Psoas muscle (tissue), 8 donors: ENCODE measurements around the gene GPAM. TPM values are rescaled to one million over a fixed set of nuclear protein-coding genes. Genes with fewer than 3 reads are reported as not detected.
"Not testable (repeated sequence)": the region's sequence is repeated elsewhere in the genome, so short reads cannot be mapped to it uniquely, and the experiment has no call there.

Experiments used
- ATAC-seq, 4 donors: fragments of 200-7000 bp; cut with Tn5 transposase; one replicate each; pipeline ENCODE4 v1.9.1; 2020; ENCODE audit warnings: moderate library complexity in 3 of 4, mild to moderate bottlenecking in 2 of 4
- DNase-seq, 2 donors: peaks; one replicate each; pipeline ENCODE4 v3.0.0-alpha.2; 2020
- H3K27ac ChIP-seq: fragments of 200-600 bp; one replicate; pipeline ENCODE4 v1.8.0; 2022
- H3K27me3 ChIP-seq, 3 donors: fragments of 200-600 bp in 1 of 3; one replicate each; pipeline versions ENCODE4 v1.6.1 to v1.8.0; 2013 to 2022; ENCODE audit warnings: low read length in 2 of 3, mild to moderate bottlenecking in 2 of 3, moderate library complexity in 1 of 3; ENCODE audit not compliant: insufficient read depth in 3 of 3
- H3K36me3 ChIP-seq, 2 donors: fragments of 200-600 bp in 1 of 2; one replicate each; pipeline versions ENCODE4 v1.6.1 to v1.8.0; 2013 to 2022; ENCODE audit warnings: low read depth in 1 of 2, mild to moderate bottlenecking in 1 of 2, moderate library complexity in 1 of 2; ENCODE audit not compliant: insufficient read depth in 1 of 2
- H3K4me1 ChIP-seq: fragments of 200-600 bp; one replicate; pipeline ENCODE4 v1.8.0; 2022
- H3K4me3 ChIP-seq: fragments of 200-600 bp; one replicate; pipeline ENCODE4 v1.8.0; 2022; ENCODE audit warnings: mild to moderate bottlenecking
- H3K9me3 ChIP-seq: fragments of 200-600 bp; one replicate; pipeline ENCODE4 v1.8.0; 2022
- WGBS, 3 donors: extraction: QIAGEN DNeasy Blood & Tissue Kit; methylation state at CpG; one replicate each; pipeline versions ENCODE4 v1.1.6 to v1.1.7; 2013; 5-methylcytosine and 5-hydroxymethylcytosine counted together
- intact Hi-C, 2 donors: fragments of 100-400 bp; cut with DNase I; formaldehyde crosslinking; loops; one replicate each; pipeline versions ENCODE4 v1.11.0 to v1.14.2; 2022
- polyA plus RNA-seq, 3 donors: library from polyadenylated mRNA; stranded (reverse); fragments of 200-250 nt; gene quantifications; one replicate each; pipeline ENCODE4 v1.2.3, GENCODE V29; 2013
- total RNA-seq, 4 donors: library from RNA; stranded (reverse); fragmentation: NEBNext Ultra II Directional in 2 of 4; extraction: Animal tissue kit (Norgen Biotek cat#: 25700) in 2 of 4; gene quantifications; one replicate each; pipeline versions ENCODE4 v1.2.1 to v1.2.4, GENCODE V29; 2021 to 2023
- TF ChIP-seq, protein P1 (sequence below): fragments of 200-600 bp; IDR thresholded peaks from one replicate; pipeline ENCODE4 v1.8.0; 2022; ENCODE audit warnings: antibody characterized with exemption
- donor health status: healthy with polysubstance abuse.
- donor health status: DM: no; HTN: no; CAD: no; lungs with moderate emphysema.
- donor health status: Bipolar disorder and iron deficiency.
- donor health status: healthy.
- donor health status: DM: yes; HTN: yes; CAD: no.
- donor health status: DM: no; HTN: no; CAD: no.
- donor health status: DM: no; HTN: no; CAD: no.
- donor health status: DM: yes; HTN: yes; CAD: no.

The GPAM gene
- total and polyA plus RNA-seq, 7 donors, result 3.2 to 20.1 (median 11.9) TPM

DNA sequence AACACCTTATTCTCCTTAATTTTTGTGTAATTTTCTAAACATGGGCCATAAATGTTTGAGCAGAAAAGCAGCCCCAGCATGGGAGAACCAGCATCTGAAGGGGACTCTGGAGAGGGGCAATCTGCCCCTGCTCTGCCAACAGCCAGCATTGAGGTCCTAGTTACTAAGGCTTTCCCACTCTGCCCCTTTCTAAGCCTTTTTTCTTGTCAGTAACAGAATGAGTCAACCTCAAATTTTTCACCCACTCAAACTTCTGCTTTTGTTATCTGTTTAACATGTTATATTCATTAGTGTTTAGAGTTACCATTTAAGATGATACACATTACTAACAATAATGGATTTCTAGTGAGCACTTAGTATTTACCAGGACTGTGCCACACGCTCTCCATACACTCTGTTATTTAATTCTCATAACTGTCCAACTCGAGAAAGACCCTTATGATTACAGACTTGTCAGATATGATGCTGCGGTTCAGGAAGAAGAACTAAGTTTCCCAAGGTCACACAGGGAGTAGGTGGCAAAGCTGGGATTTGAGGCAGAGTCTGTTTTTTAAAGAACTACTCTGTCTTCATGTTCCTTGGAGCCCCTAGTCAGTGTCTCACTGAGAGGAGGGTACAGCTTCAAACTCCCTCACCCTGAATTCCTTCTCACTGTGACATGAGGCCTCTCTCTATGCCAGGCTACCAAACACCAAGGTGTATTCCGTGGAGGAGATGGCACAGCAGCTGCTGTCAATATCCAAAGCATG lies 19.9 kb upstream of the GPAM start:
- WGBS, 3 donors, result 74 to 87% (median 77%) methylated on average over 4 of the region's 4 CpGs
- ATAC-seq (no peak), DNase-seq (no peak)
- TF ChIP-seq, protein P1, sequence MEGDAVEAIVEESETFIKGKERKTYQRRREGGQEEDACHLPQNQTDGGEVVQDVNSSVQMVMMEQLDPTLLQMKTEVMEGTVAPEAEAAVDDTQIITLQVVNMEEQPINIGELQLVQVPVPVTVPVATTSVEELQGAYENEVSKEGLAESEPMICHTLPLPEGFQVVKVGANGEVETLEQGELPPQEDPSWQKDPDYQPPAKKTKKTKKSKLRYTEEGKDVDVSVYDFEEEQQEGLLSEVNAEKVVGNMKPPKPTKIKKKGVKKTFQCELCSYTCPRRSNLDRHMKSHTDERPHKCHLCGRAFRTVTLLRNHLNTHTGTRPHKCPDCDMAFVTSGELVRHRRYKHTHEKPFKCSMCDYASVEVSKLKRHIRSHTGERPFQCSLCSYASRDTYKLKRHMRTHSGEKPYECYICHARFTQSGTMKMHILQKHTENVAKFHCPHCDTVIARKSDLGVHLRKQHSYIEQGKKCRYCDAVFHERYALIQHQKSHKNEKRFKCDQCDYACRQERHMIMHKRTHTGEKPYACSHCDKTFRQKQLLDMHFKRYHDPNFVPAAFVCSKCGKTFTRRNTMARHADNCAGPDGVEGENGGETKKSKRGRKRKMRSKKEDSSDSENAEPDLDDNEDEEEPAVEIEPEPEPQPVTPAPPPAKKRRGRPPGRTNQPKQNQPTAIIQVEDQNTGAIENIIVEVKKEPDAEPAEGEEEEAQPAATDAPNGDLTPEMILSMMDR, result no peak
- H3K4me3 ChIP-seq, result no peak overlapping the region
- intact Hi-C loops, result loop anchor here in 1 of 2 donors (5.0 kb wide), 1 partner anchor 99 kb away; no protein-coding TSS in a partner anchor
- H3K9me3 ChIP-seq, result no peaks in the 10 kb centered on the region
- no peaks in the 10 kb centered on the region for H3K27me3 ChIP-seq
- H3K27ac ChIP-seq, result no peak overlapping the region
- peaks cover 11% of the 10 kb centered on the region for H3K4me1 ChIP-seq
- no peaks in the 10 kb centered on the region for H3K36me3 ChIP-seq

DNA sequence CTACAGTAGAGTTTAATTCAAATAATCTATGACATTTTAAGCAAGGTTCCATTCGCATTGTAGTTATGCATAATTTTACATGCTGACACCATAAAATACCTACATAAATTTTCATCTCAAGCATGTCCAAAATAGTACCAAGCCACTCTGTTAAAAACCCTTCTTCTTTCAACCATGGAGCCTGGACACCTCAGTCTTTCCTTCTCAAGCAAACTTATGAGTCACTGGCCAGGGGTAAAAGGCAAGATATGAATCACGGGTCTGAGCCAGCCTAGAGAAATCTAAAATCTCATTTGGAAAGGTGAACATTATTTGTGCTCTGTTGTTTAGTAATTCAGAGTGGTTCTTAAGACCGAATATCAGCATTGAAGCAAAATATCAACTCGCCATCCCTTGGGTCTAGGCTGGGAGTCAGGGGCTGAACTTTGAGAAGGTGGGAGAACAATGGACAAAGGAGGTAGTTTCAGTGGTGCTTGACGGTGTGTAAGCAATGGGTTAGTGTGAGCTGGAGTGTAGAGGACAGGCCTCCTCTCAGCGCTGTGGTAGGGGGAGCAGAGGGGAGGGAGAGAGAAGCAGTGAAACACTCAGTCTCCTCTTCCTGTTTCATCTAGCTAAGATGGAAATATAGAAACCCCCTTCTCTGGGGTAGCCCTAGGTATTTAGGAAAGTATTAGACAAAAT lies 19.1 kb upstream of the GPAM start:
- DNase-seq, result no peak
- Histone ChIP-seq H3K27ac (no peak overlapping the region), H3K4me3 (no peak overlapping the region), H3K27me3 (no peaks in the 10 kb centered on the region), H3K9me3 (no peaks in the 10 kb centered on the region), H3K36me3 (no peaks in the 10 kb centered on the region), H3K4me1 (peaks cover 11% of the 10 kb centered on the region)
- WGBS, 3 donors, result 81 to 84% (median 81%) methylated on average over 6 of the region's 6 CpGs
- TF ChIP-seq, protein P1, result no peak
- intact Hi-C loops, result loop anchor here in 1 of 2 donors (5.0 kb wide), 1 partner anchor 100 kb away; no protein-coding TSS in a partner anchor
- ATAC-seq, result no peak

DNA sequence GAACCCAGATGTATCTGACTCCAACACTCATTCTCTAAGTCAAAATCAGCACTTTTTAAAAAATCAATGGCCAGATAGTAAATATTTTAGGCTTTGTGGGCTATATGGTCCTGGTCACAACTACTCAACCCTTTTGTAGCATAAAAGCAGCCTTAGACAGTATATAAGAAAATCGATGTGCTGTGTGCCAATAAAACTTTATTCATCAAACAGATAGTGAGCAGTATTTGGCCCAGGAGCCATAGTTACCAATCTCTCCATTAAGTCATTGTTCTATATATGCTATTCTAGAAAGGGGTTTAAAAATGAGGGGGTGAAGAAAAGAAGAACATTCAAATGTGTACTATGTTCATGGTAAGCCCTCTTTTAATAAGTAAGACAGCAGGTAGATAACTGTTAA lies 18.5 kb upstream of the GPAM start:
- WGBS, 3 donors, result 85 to 91% (median 89%) methylated on average over 1 of the region's 1 CpG
- no peak for DNase-seq
- H3K4me3 ChIP-seq, result no peak overlapping the region
- TF ChIP-seq, protein P1, result no peak
- no peak for ATAC-seq
- H3K36me3 ChIP-seq, result no peaks in the 10 kb centered on the region
- intact Hi-C loops, result loop anchor here in 1 of 2 donors (5.0 kb wide), 1 partner anchor 100 kb away; no protein-coding TSS in a partner anchor
- H3K27me3 ChIP-seq, result no peaks in the 10 kb centered on the region
- peaks cover 11% of the 10 kb centered on the region for H3K4me1 ChIP-seq
- H3K27ac ChIP-seq, result no peak overlapping the region
- H3K9me3 ChIP-seq, result no peaks in the 10 kb centered on the region

DNA sequence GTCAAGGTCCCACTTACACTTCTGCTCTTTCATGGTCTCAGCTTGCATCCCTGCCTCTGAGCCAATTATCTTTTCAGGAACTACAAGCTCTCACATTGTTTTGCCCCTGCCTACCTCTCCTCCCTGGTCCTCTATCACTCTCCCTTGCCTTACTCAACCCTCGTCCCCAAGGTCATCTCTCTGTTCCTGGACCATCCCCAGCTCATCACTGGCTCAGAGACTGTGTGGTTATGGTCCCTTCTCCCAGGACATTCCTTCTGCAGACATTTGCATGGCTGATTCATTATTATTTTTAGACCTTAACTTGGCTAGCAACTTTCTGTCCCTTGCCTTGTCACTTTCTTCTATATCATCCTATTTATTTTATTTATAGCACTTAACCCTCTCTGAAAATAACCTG lies 17.8 kb upstream of the GPAM start:
- Histone ChIP-seq H3K27me3 (no peaks in the 10 kb centered on the region), H3K9me3 (no peaks in the 10 kb centered on the region), H3K27ac (peak overlapping the region; percentile 21), H3K4me3 (no peak overlapping the region), H3K36me3 (no peaks in the 10 kb centered on the region), H3K4me1 (peaks cover 11% of the 10 kb centered on the region)
- TF ChIP-seq, protein P1, result no peak
- intact Hi-C loops, result loop anchor here in 1 of 2 donors (5.0 kb wide), 1 partner anchor 101 kb away; no protein-coding TSS in a partner anchor
- ATAC-seq (peak; percentile 95 to 99 (median 99)), DNase-seq (peak in 1 of 2 donors; percentile 18)
- WGBS, 3 donors, result 7 to 22% (median 19%) methylated on average over 1 of the region's 1 CpG

DNA sequence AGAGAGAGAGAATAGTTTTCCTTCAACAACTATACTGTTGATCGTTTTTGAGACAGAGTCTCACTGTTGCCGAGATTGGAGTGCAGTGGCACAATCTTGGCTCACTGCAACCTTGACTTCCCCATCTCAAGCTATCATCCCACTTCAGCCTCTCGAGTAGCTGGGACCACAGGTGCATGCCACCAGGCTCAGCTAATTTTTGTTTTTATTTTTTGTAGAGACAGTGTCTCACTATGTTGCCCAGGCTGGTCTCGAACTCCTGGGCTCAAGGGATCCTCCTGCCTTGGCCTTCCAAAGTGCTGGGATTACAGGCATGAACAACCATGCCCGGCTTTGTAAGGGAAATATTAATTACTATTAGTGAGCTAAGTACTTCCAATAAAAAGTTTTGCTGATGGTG lies 16.7 kb upstream of the GPAM start:
- not testable (repeated sequence) for H3K9me3 ChIP-seq, ATAC-seq, H3K27ac ChIP-seq, DNase-seq, H3K36me3 ChIP-seq, H3K27me3 ChIP-seq, H3K4me3 ChIP-seq
- WGBS, 3 donors, result 72 to 83% (median 82%) methylated on average over 5 of the region's 5 CpGs
- H3K4me1 ChIP-seq, result peaks cover 11% of the 10 kb centered on the region
- intact Hi-C loops, result loop anchor here in 1 of 2 donors (5.0 kb wide), 1 partner anchor 102 kb away; no protein-coding TSS in a partner anchor

DNA sequence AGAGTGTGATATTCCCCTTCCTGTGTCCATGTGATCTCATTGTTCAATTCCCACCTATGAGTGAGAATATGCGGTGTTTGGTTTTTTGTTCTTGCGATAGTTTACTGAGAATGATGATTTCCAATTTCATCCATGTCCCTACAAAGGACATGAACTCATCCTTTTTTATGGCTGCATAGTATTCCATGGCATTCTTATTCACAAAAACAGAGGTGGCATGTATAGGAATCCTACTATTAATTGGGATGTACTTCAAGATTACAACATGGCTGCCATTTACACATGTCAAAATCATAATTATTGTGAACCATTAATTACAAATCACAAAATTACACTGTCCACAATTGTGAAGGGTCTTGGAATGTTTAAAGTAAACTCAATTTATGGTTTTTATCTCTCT lies 14.1 kb upstream of the GPAM start:
- H3K36me3 ChIP-seq, DNase-seq, H3K27ac ChIP-seq, H3K27me3 ChIP-seq, intact Hi-C loops, ATAC-seq, H3K4me3 ChIP-seq, H3K9me3 ChIP-seq: not testable (repeated sequence)
- H3K4me1 ChIP-seq, result peaks cover 11% of the 10 kb centered on the region
- no CpG with 5 or more reads among the region's 2 CpGs for WGBS, 3 donors
